Sigmoid colon (tissue), 7 donors: ENCODE measurements around the gene MYLK4. TPM values are rescaled to one million over a fixed set of nuclear protein-coding genes. Genes with fewer than 3 reads are reported as not detected.

Source experiments
- DNase-seq: peaks from one replicate; pipeline ENCODE4 v3.0.0-alpha.2; 2019
- H3K27ac ChIP-seq, 4 donors: fragments of 200-600 bp; sonication (generic); one replicate each; pipeline ENCODE4 v1.5.1; 2016 to 2019; ENCODE audit warnings: mild to moderate bottlenecking in 1 of 4
- H3K27me3 ChIP-seq, 3 donors: fragments of 200-600 bp; sonication (generic); one replicate each; pipeline ENCODE4 v1.5.1; 2019; ENCODE audit warnings: mild to moderate bottlenecking in 1 of 3
- H3K36me3 ChIP-seq, 4 donors: fragments of 200-600 bp; sonication (generic); one replicate each; pipeline ENCODE4 v1.5.1; 2016 to 2019
- H3K4me1 ChIP-seq, 4 donors: fragments of 200-600 bp; sonication (generic); one replicate each; pipeline ENCODE4 v1.5.1; 2017 to 2019
- H3K4me3 ChIP-seq, 4 donors: fragments of 200-600 bp; sonication (generic); one replicate each; pipeline ENCODE4 v1.5.1; 2017 to 2019; ENCODE audit warnings: mild to moderate bottlenecking in 2 of 4, moderate library complexity in 1 of 4
- H3K9me3 ChIP-seq, 4 donors: fragments of 200-600 bp in 3 of 4; sonication (generic) in 3 of 4; one replicate each; pipeline versions ENCODE4 v1.5.1 to v1.6.1; 2013 to 2019
- EP300 ChIP-seq, 4 donors: sonication (generic); formaldehyde crosslinking; IDR thresholded peaks; one replicate each; pipeline ENCODE4 v1.6.1; 2017; ENCODE audit warnings: antibody characterized with exemption in 4 of 4
- POLR2A ChIP-seq, 2 donors: fragments of 450-650 bp; IDR thresholded peaks; one replicate each; pipeline ENCODE4 v1.6.1; 2016; ENCODE audit warnings: antibody characterized with exemption in 2 of 2, mild to moderate bottlenecking in 2 of 2, moderate library complexity in 2 of 2
- POLR2AphosphoS5 ChIP-seq, 4 donors: sonication (generic); formaldehyde crosslinking; IDR thresholded peaks; one replicate each; pipeline ENCODE4 v1.6.1; 2017; ENCODE audit warnings: antibody characterized with exemption in 4 of 4
- WGBS, 2 donors: extraction: QIAGEN DNeasy Blood & Tissue Kit; methylation state at CpG; one replicate each; pipeline ENCODE4 v1.1.7; 2013; 5-methylcytosine and 5-hydroxymethylcytosine counted together
- intact Hi-C: fragments of 100-400 bp; cut with DNase I; formaldehyde crosslinking; loops from one replicate; pipeline ENCODE4 v1.15.1; 2023
- polyA plus RNA-seq, 3 donors: library from polyadenylated mRNA; stranded (reverse); fragments of 200-250 nt; gene quantifications; one replicate each; pipeline ENCODE4 v1.2.3, GENCODE V29; 2013
- total RNA-seq, 4 donors: library from RNA; depleted of rRNA; stranded (reverse); fragments of >200 nt; gene quantifications; one replicate each; pipeline ENCODE4 v1.1.0, GENCODE V29; 2016
- TF ChIP-seq, protein P1 (sequence below), 4 experiments: fragments of 450-650 bp in 3 of 4; fragments of 200-600 bp in 1 of 4; IDR thresholded peaks; one replicate each; pipeline ENCODE4 v1.5.1; 2016 to 2019; ENCODE audit warnings: antibody characterized with exemption in 4 of 4, mild to moderate bottlenecking in 3 of 4, moderate library complexity in 2 of 4
- donor health status: healthy with polysubstance abuse.
- donor health status: Bipolar disorder and iron deficiency.
- donor health status: healthy.

MYLK4 gene
- total and polyA plus RNA-seq, 7 donors: under 0.01 to 1.1 (median 0.32) TPM; not detected in 1

DNA sequence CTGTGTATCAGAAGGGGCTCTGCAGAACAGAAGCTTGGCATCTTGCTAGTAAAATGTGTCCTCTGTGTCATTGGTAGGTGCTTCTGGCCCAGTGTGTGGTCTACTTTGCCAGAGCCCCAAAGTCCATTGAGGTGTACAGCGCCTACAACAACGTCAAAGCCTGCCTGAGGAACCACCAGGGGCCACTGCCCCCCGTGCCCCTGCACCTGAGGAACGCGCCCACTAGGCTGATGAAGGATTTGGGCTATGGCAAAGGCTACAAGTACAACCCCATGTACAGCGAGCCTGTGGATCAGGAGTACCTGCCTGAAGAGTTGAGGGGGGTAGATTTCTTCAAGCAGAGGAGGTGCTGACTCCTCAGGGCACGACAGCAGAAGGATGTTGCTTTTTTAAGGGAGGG lies 34.2 kb upstream of the MYLK4 start:
- TF ChIP-seq EP300 (IDR thresholded peaks at IDR 0.05) (no peak), POLR2AphosphoS5 (IDR thresholded peaks at IDR 0.05) (no peak), POLR2A (IDR thresholded peaks at IDR 0.05) (no peak)
- TF ChIP-seq, protein P1, sequence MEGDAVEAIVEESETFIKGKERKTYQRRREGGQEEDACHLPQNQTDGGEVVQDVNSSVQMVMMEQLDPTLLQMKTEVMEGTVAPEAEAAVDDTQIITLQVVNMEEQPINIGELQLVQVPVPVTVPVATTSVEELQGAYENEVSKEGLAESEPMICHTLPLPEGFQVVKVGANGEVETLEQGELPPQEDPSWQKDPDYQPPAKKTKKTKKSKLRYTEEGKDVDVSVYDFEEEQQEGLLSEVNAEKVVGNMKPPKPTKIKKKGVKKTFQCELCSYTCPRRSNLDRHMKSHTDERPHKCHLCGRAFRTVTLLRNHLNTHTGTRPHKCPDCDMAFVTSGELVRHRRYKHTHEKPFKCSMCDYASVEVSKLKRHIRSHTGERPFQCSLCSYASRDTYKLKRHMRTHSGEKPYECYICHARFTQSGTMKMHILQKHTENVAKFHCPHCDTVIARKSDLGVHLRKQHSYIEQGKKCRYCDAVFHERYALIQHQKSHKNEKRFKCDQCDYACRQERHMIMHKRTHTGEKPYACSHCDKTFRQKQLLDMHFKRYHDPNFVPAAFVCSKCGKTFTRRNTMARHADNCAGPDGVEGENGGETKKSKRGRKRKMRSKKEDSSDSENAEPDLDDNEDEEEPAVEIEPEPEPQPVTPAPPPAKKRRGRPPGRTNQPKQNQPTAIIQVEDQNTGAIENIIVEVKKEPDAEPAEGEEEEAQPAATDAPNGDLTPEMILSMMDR (IDR thresholded peaks at IDR 0.05): no peak

DNA sequence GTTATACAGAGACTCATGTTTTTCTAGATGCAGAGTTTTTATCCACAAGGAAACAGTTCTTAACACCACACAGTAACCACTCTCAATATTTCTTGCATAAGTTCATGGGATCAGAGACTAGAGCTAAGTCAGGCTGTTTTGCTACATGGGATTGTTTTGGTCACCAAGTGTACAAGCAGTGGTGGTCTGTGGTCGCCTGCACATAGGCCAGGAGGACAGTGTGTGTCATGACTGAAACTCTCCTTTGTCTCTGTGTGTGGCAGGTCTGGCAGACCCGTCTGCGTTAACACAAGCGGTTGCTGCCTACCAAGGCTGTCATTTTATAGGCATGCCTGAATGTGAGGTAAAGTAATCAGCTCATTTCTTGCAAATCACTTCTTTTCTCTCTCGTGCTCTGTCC lies 33.3 kb upstream of the MYLK4 start:
- Histone ChIP-seq H3K4me1 (peaks cover 0 to 9% (median 0%) of the 10 kb centered on the region in 4 donors), H3K9me3 (no peaks in the 10 kb centered on the region), H3K4me3 (no peak overlapping the region), H3K27me3 (no peaks in the 10 kb centered on the region), H3K36me3 (peaks cover 5 to 57% (median 14%) of the 10 kb centered on the region in 4 donors), H3K27ac (no peak overlapping the region)
- DNase-seq: no peak
- WGBS, 2 donors: 77 to 81% methylated on average over 5 of the region's 5 CpGs
- intact Hi-C loops: no loop called here
- TF ChIP-seq POLR2AphosphoS5 (IDR thresholded peaks at IDR 0.05): no peak
- TF ChIP-seq POLR2A (IDR thresholded peaks at IDR 0.05): no peak
- TF ChIP-seq, protein P1 (IDR thresholded peaks at IDR 0.05): no peak
- TF ChIP-seq EP300 (IDR thresholded peaks at IDR 0.05): no peak

More for the DNA sequence above, 34.2 kb upstream of the MYLK4 start:
- no peak for DNase-seq
- intact Hi-C loops: no loop called here
- Histone ChIP-seq H3K9me3 (no peaks in the 10 kb centered on the region), H3K4me1 (peaks cover 0 to 10% (median 4%) of the 10 kb centered on the region in 4 donors), H3K27me3 (no peaks in the 10 kb centered on the region), H3K4me3 (no peak overlapping the region), H3K27ac (no peak overlapping the region), H3K36me3 (peaks cover 3 to 48% (median 9%) of the 10 kb centered on the region in 4 donors)
- WGBS, 2 donors: 93 to 94% methylated on average over 7 of the region's 7 CpGs

DNA sequence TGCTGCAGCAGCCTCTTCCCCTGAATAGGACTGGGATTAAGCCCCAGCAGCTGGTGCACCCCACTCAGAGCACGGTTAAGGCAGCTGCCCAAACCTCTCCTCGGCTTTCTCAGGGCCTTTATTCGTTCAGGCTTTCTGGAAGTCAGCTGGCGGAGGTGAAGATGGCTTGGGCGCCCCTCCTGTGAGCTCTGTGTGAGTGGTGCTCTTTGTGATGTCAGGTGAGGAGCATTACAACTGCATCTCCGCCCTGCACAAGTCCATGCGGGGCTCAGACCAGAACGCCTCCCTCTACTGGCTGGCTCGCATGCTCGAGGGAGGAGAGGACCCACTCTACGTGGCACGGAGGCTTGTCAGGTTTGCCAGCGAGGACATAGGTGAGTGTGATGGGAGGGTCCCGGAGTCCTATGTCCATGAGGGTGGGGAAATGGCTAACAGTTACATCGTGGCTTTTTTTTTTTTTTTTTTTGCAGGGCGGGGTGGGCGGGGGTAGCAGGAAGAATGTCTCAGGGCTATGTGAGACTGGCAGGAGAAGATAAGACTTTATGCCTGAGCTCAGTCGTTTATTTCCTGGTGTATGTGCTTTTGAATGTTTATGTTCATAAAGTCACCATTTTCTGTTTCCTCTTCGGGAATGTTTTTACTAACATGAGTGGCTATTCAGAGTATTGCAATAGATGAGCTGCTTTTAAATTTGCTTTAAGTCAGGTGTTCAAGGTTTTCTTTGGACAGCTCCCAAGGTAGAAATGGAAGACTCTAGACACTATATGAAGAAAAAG lies 32.7 kb upstream of the MYLK4 start:
- Histone ChIP-seq H3K36me3 (peaks cover 5 to 59% (median 14%) of the 10 kb centered on the region in 4 donors), H3K4me3 (no peak overlapping the region), H3K9me3 (no peaks in the 10 kb centered on the region), H3K27ac (no peak overlapping the region), H3K27me3 (no peaks in the 10 kb centered on the region), H3K4me1 (peaks cover 0 to 9% (median 0%) of the 10 kb centered on the region in 4 donors)
- WGBS, 2 donors: 31 to 46% methylated on average over 19 of the region's 19 CpGs
- TF ChIP-seq, protein P1 (IDR thresholded peaks at IDR 0.05): no peak
- TF ChIP-seq POLR2A (IDR thresholded peaks at IDR 0.05): no peak
- no peak for TF ChIP-seq EP300 (IDR thresholded peaks at IDR 0.05)
- TF ChIP-seq POLR2AphosphoS5 (IDR thresholded peaks at IDR 0.05): no peak
- intact Hi-C loops: no loop called here
- DNase-seq: no peak

DNA sequence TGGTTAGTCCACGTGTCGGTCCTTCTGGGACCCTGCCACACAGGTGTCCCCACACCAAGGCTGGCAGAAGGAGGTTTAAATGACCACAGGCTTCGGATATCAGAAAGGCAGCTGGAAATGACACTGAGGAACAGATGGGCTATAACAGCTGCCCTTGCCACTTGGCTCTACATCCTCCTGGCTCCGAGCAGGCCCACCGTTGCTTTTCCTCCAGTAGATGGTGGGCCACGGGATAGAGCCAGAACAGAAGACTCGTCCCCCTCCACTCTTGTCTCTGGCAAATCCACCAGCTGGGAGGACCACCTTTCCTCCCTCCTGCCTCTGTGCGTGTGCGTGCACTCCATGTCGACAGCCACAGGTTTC lies 32.1 kb upstream of the MYLK4 start:
- Histone ChIP-seq H3K9me3 (no peaks in the 10 kb centered on the region), H3K4me3 (no peak overlapping the region), H3K4me1 (peaks cover 0 to 14% (median 0%) of the 10 kb centered on the region in 4 donors), H3K27ac (no peak overlapping the region), H3K27me3 (no peaks in the 10 kb centered on the region), H3K36me3 (peaks cover 5 to 57% (median 14%) of the 10 kb centered on the region in 4 donors)
- DNase-seq: no peak
- no peak for TF ChIP-seq EP300 (IDR thresholded peaks at IDR 0.05)
- TF ChIP-seq, protein P1 (IDR thresholded peaks at IDR 0.05): no peak
- no peak for TF ChIP-seq POLR2A (IDR thresholded peaks at IDR 0.05)
- TF ChIP-seq POLR2AphosphoS5 (IDR thresholded peaks at IDR 0.05): no peak
- intact Hi-C loops: no loop called here
- 77 to 87% methylated on average over 10 of the region's 10 CpGs for WGBS, 2 donors
